ENCODE results near the gene KCNAB3.
"Not testable (repeated sequence)": the region's sequence is repeated elsewhere in the genome, so short reads cannot be mapped to it uniquely, and the experiment has no call there.

Gene KCNAB3

DNA sequence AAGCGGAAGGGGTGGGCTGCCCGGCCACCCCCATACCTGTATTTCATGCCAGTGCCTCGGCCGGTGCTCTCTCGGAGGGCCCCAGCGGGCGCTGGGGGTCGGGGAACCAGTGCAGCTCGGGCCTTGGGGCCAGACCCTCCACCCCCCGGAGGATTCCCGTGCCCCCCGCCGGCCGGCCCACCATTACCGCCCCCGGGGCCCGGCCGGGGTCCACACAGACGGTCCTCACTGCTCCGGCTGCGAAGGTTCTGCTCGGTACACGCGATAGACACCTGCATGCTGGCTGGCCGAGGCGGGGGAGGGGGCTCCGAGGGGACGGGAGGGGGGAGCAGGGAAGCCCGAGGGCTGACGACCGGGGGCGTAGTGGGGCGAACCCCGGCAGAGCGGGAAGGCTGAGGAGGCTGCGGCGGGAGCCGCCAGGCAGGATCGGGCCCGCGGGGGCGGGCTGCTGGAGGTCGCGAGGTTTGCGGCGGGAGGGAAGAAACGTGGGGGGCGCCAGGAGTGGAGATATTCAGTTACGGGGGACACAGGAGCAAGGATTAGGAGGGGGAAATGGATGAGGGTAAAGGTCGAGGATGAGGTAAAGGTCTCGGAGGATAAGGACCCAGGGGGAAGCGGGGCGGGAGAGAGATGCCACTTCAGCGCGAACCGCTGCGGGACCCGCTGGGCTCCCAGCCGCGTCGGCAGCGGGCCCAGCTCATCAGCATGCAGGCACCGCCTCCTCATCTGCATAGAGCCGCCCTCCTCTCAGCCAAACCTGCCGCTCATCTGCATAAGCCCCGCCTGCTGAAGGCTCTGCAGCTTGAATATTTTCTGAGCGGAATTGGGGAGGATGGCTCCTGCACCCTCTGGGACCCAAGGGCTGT is at the start of gene KCNAB3:
TSS of gene KCNAB3 (minus strand) at position 699 of the 866 bp plus-strand sequence. CDS start at position 278, 421 bp downstream.
- peak; percentile 61 for DNase-seq

DNA sequence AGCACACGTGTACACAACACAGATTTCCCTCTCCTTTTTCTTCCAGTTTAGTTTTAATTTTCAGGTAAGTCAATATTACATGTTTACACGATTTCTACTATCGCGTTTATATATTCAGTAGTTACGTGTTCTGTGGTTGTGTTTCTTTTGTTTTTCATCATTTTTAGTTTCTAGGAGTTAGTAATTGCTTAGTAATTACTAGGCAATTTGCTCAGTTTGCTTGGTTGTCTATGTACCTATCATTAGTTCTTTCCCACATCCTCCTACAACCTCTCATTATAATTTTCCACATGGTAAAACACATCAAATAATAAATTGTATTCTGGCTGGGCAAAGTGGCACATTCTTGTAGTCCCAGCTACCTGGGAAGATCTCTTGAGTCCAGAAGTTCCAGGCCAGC is 48.1 kb upstream of the KCNAB3 start:
- DNase-seq, result no peak

DNA sequence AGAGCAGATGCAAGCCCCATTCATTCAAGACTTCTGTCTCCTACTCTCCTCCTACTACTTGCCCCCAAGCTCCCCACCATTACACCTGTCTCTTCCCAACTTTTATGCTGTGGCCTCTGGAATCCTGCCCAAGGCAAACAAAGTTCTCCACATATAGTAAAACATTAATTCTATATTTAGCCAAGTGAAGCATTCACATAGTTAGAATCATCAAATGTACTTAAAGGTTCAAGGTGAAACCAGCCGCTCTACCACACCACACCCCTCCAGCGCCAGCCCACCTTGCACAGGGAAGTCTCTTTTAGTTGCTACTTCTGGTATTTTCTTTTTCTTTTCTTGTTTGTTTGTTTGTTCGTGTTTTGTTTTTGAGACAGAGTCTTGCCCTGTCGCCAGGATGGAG is 47.4 kb upstream of the KCNAB3 start:
- no peak for DNase-seq

DNA sequence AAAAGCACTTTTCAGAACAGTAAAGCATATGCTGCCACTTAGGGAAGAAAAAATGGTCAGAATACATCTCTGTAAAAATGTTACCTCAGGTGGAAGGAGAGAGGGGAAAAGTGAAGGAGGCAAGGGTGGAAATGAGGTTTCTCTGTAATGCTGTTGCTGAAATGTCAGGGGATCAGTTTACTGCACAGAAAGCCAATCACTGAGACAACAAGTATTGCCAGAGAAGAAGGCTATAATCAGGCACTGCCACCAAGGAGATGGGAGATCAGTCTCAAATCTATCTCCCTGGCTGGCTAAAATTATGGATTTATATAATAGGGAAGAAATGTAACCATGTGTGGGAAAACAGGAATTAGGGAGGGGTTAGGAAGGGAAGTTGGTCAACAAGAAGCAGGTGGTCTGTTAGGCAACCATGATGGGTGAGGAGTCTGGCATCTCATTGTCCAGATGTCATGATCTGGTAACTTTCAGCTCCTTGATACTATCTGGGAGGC is 45.0 kb upstream of the KCNAB3 start:
- no peak for DNase-seq

DNA sequence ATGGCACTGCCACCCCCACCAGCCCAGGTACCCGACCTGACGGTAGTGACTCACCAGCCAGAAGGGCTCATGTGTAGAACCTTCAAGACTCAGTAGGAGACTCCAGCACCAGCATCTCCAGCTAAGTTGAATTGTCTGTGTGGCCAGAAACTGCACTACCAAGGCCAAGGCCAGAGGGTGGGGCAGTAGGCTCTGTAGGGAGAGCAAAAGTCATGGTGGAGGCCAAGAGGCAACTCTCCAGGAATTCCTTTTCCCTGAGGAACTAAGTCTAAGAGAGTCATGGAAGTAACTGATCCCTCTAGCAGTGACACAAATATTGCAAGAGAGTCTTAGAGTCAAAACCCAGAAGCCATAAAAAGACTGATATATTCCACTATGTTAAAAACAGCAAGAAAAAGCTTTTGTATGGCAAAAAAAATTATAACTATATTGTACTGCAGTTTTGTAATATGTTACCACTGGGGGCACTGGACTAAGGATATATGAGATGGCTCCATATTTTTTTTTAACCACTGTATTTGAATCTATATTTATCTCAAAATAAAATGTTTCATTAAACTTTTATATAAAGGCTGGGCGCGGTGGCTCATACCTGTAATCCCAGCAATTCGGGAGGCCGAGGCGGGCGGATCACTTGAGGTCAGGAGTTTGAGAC is 42.6 kb upstream of the KCNAB3 start:
- no peak for DNase-seq

DNA sequence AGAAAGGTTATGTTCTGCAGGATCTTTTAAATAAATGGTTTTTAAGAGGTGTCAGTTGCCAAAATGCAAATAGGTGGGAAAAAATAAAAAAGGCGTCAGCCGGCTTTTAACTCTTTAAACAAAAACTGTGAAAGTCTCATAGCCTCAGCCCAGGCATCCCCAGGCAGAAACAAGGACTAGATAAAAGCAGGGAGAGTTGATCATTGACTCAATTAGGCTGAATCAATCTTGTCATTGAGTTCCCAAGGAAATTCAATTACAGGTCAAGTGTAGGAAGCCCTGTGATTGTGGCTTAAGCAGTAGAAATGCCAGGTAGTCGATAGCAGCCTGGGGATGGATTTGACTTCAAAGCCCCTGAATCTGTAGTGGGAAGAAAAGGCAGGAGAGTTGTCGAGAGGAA is 42.0 kb upstream of the KCNAB3 start:
- no peak for DNase-seq

DNA sequence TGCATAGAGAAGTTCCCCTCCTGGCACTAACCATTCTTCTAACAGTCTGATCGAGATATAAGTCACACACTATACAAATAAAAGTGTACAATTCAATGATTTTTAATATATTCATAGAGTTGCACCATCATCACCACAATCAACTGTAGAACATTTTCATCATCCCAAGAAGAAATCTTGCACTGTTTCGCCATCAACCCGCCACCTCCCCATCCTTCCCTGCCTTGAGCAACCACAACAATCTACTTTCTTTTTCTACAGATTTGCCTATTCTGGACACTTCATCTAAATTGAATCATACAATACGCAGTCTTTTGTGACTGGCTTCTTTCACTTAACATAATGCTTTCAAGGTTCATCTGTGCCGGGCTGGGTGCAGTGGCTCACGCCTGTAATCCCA is 39.8 kb upstream of the KCNAB3 start:
- DNase-seq, result no peak

DNA sequence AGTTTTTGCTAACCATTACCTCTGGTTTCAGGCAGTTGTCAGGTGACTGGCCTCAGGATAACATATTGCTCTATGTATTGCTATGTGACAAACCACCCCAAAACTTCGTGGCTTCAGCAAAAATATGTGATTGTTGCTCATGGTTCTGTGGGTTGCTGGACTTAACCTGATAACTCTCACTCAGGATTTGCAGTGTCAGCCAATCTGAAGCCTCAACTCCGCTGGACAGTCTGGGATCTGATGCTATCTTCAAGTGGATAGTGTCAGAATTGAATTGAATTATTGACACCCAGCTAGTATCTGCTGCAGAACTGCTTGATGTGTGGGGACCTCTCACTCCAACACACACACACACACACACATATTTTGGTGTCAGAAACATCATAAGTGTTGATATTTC is 38.1 kb upstream of the KCNAB3 start:
- DNase-seq, result no peak

DNA sequence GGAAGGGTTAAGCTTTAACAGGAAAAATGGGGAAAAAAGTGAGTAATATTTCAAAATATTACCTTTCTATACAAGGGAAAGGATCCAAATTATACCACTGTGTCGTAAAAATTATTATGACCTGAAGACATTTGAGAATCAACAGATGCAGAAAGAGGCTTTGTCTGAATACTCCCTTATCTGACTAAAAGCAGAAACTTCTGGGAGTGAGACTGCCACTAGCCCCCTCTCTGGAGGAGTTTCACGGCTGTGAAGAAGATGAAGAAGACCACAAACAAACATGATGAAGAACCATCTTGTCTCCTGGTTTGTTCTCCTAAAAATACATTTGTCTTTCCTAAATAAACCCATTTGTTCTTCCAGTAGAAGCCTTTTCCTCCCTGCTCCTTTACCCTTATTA is 31.8 kb upstream of the KCNAB3 start:
- DNase-seq, result no peak

DNA sequence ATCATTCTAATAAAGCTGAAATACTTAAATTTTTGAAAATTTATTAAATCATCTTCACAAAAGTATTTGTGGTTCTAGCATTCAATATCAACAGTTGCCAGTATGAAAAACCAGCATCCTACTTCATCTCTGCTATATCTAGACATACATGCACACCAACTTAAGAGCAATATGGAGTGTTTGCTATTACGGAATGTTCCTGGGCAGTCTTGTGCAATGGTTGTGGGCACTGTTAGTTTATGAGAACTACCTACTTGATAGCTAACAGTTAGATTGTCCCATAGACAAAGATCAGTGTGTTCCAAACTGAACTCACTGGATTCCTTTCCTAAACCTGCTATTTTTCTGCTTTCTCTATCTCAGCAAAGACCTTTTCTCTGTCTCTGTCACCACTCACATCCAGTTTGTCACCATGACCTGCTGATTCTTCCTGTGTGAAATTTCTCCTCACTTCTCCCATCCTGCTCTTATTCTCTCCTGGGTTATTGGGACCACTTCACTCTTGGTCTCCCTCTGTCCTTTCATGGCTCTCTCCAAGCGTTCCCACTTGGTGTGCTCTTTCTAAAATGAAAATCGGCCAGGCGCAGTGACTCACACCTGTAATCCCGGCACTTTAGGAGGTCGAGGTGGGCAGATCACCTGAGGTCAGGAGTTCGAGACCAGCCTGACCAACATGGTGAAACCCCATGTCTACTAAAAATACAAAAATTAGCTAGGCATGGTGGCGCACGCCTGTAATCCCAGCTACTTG is 30.0 kb upstream of the KCNAB3 start:
- DNase-seq, result no peak

DNA sequence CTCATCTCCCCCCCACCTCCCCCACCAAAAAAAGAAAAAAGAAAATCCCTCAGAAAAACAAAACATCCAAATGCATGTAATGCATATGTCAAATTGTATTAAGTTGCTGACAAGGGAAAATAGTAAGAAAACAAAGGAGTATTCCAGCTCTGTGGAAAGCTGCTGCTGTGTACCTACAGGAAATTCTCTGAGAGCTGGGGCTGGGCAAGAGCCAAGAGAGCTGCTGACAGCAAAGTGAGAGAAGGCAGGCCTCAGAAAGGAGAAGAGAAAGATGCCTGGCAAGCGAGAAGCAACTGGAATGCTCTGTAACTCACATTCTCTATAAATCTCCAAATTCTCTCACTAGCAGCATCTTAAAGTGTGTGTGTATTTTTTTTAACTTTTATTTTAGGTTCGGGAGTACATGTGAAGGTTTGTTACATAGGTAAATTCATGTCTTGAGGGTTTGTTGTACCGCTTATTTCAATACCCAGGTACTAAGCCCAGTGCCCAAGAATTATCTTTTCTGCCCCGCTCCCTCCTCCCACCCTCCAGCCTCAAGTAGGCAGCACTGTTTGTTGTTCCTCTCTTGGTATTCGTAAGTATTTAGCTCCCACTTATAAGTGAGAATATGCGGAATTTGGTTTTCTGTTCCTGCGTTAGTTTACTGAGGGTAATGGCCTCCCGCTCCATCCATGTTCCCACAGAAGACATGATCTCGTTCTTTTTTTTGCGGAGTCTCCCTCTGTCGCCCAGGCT is 26.7 kb upstream of the KCNAB3 start:
- no peak for DNase-seq

DNA sequence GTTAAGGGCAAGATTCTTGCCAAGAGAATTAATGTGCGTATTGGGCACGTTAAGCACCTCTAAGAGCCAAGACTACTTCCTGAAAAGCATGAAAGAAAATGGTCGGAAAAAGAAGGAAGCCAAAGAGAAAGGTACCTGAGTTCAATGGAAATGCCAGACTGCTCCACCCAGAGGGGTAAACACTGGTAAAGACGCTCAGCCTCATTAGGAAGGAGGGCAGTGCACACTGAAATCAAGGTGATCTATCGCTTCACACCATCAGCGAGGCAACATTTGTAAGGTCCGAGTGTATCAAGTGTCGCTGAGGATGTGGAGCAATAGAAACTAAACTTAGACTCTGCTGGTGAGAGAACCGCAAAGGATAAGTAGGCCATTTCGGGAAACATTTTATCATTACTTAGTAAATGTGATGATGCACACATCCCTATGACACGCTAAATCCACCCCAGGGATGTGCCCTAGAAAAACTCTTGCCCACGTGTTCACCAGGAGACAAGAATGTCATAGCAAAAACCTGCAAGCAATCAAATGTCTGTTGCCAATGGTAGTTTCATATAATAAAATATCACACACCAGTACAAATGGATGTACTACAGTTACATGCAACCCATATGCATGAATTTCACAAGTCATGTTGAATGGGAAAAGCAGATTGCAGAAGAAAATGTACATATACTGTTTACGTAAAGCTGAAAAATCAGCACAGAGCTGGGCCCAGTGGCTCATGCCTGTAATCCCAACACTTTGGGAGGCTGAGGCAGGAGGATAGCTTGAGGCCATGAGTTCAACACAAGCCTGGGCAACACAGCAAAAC is 26.0 kb upstream of the KCNAB3 start:
- DNase-seq, result no peak

DNA sequence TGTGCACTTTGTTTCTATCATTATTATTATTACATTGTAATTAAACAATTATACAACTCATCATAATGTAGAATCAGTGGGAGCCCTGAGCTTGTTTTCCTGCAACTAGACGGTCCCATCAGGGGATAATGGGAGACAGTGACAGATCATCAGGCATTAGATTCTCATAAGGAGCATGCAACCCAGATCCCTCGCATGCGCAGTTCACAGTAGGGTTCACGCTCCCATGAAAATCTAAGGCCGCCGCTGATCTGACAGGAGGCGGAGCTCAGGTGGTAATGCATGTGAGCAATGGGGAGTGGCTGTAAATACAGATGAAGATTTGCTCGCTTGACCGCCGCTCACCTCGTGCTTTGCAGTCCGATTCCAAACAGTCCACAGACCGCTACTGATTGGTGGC is 23.6 kb upstream of the KCNAB3 start:
- not testable (repeated sequence) for DNase-seq

DNA sequence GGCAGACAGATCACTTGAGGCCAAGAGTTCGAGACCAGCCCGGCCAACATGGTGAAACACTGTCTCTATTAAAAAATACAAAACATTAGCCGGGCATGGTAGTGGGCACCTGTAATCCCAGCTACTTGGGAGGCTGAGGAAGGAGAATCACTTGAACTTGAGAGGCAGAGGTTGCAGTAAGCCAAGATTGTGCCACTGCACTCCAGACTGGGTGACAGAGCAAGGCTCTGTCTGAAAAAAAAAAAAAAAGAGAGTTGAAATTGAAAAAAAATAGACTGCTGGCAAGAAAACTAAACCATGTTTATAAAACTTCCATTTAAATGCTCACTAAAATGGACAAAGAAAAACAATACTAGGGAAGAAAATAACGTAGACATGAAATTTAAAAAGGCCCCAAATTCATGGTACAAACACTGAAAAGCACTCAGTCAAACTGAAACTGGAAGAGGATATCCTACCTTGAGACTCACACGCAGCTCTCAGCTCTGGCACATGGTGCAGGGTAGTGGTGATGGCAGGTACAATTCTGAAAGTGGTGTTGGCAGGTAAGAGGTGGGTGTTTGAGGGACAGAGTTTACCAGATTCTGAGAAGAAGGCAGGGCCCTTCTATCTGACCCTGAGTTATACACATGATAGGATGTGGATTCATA is 21.6 kb upstream of the KCNAB3 start:
- DNase-seq, result no peak

DNA sequence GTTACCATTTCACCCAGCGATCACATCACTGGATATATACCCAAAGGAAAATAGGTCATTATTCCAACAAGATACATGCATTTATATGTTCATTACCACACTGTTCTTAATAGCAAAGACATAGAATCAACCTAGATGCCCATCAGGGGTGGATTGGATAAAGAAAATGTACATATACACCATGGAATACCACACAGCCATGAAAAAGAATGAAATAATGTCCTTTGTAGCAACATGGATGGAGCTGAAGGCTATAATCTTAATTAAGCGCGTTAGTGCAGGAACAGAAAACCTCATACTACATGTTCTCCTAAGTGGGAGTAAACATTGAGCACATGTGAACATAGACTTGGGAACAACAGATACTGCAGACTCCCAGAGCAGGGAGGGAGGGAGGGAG is 20.9 kb upstream of the KCNAB3 start:
- DNase-seq, result no peak

DNA sequence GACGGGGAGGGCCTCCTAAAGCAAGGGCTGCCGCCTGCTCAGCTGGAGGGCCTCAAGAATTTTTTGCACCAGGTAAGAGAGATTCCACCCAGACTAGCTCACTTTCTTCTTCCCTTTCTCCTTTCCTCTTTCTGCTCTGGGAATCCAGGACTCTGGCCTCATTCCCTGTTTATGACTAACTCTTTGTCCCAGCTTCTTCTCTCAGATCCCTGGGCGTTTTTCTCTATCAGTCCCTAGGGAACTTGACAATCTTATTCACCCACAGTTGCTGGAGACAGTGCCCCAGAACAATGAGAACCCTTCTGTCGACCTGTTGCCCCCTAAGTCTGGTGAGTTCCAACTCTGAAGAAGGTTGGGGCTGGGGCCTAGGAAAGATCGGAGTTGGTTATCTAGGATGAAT is 18.0 kb upstream of the KCNAB3 start:
- no peak for DNase-seq

DNA sequence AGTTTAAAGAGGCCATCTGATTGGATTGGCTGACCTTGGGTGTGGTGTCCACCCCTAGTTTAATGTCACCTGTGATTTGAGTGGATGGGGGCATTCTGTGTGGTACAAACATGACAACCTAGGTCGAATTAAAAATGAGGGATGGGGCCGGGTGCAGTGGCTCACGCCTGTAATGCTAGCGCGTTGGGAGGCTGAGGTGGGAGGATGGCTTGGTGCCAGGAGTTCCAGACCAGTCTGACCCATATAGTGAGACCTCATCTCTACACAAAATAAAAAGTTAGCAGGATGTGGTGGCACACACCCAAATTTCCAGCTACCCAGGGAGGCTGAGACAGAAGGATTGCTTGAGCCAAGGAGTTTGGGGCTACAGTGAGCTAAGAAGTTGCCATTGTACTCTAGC is 16.8 kb upstream of the KCNAB3 start:
- no peak for DNase-seq

DNA sequence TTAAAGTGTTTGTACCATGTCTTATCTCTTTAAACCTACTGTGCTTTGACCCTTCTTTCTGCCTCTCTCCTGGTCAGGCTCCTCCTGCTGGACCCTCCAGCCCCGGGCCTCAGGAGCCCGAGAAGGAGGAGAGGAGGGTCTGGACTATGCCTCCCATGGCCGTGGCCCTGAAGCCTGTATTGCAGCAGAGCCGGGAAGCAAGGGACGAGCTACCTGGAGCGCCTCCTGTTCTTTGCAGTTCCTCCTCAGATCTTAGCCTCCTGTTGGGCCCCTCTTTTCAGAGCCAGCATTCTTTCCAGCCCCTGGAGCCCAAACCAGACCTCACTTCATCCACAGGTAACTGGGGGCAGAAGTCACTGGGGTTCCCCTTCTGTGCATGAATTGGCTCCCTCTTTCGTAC is 16.0 kb upstream of the KCNAB3 start:
- DNase-seq, result no peak

DNA sequence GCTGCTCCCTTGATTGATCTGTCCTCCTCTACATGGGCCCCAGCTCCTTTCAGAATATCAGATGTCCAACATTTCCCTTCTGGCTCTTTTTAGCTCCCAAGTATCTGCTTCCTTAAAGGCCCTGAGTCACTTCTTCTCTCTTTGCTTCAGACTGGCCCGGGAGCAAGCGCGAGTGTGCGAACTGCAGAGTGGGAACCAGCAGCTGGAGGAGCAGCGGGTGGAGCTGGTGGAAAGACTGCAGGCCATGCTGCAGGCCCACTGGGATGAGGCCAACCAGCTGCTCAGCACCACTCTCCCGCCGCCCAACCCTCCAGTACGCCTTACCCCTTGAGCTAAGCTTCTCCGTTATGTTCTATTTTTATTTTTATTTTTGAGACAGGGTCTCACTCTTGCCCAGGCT is 14.7 kb upstream of the KCNAB3 start:
- DNase-seq, result no peak

DNA sequence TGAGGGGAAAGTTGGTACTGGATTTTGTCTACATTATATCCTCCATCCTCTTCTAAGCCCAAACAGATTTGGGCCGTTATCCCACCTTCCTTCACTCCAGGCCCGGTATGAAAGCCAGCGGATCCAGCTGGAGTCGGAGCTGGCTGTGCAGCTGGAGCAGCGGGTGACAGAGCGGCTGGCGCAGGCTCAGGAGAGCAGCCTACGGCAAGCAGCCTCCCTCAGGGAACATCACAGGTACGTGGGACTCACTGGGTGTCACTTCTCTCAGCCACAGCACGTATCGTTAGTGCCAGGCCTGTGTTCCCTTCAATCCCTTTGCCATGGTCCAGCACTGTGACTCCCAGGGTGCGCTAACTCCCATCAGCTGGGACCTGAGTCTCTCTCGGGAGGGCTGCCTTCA is 13.6 kb upstream of the KCNAB3 start:
- no peak for DNase-seq

DNA sequence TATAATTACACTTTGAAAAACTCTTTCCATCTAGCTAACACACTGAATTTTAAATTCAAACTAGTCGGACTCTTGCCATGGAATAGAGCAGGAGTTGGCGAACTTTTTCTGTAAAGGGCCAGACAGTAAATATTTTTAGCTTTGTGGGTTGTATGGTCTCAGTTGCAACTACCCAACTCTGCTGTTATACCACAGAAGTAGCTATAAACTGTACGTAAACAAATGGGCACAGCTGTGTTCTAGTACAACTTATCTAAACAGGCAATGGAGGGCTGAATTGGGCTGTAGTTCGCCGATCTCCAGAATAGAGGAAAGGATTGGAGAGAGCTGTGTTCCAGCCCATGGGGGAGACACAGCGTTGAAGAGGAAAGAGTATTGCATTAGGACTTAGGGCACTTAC is 11.1 kb upstream of the KCNAB3 start:
- DNase-seq, result no peak

DNA sequence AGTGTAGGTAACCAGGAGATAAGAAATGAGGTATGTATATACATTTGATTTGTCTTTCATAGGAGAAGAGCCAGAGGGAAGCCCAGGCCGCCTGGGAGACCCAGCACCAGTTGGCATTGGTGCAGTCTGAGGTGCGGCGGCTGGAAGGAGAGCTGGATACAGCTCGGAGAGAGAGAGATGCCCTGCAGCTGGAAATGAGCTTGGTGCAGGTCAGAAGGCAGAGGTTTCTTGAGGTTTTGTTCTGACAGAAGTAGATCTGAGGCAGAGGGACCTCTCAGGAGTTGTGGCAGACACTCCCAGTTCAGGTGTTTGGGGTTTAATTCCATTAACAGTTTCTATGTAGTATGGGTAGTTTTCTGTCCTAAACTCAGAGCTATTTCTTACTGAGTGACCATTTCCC is 10.4 kb upstream of the KCNAB3 start:
- DNase-seq, result no peak

All from activated T-cell treated with anti-CD3 and anti-CD28 coated beads, Interleukin-2, amount 50 U/mL, for 1 hour (primary cell).